Measurements from ENCODE around the gene FNBP1. TPM values are rescaled to one million over a fixed set of nuclear protein-coding genes. Genes with fewer than 3 reads are reported as not detected.

FNBP1 gene
- total RNA-seq, 1 donor from 2014 or later = 12.7 TPM

DNA sequence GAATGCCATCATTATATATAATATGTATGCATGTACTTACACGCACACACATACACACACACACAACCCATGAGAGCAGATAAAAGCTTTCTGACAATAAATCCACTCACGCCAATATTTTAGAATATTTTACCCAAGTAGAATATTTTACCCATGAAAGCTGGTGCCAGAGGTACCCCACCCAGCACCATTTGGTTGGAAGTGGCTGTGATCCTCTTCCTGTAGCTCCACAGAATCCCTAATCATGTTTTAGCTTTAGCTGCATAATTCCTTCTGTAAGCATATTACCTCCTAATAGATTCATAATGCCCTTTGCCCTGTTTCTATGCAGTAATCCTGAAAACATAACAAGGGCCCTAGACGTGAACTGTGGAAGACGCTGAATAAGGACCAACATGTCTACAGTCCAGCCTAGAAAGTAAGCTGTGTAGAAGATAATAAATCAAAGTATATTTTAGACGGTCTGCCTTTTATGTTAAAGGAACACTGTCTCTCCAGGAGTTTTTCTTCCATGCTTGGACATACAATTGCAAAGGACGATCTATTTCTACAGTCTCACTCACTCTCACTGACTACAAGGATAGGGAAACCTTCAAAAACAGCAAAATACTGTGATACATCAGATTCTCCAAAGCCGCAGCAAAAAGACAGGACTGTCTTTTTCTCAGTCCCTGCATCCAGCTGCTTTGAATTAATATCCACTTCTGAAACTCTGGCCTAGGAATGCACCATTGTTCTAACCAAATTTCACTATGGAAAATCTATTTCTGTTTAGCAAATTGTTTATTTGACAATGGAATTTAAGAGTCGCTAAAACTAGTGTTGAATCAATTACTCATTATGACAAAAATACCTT, 109.6 kb downstream of the FNBP1 start:
- ATAC-seq = no peak
- DNase-seq (ENCODE audit: low spot score) = no peak

DNA sequence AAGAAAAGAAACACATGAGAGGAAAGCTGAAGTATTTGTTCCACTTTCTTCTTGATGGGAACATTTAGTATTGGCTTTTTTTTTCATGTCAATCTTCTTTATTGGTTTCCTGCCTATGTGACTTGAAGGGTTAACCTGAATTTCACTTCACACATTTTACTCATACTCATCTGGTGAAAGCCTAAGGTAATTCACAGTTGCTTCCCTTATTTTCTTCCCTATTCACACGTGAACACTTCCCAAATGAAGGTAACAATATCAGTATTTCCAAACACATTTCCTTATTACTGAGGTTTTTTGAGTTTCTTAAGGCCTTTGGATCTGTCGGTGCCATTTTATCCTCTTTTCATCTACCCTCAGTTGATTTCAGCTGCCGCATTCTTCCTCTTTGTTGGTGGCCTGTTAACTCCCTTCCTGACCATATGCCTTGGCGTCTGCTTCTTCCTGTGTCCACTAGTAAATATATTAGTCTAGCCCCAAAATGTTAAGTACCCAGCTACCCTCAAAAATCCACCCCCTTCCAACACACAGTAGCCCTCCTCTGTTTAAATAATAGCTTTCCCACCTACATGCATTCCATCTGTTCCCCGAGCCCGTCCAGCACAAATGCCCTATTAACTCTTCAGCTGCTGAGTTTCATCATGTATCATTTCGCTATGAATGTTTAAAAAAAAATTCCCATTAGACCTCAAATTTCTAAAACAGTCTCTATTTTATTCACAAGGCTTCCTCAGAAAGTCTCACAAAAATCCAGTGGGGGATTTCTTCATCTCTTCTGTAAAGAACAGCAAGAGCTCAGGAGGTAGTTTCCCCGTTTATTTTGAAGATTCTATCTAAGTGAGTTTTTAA, 110.5 kb downstream of the FNBP1 start:
- ATAC-seq (no peak), DNase-seq (ENCODE audit: low spot score) (no peak)

GRCh38 chr9:129930743-129931142, 112.2 kb downstream of the FNBP1 start:
- ATAC-seq (no peak), DNase-seq (ENCODE audit: low spot score) (no peak)

GRCh38 chr9:129929496-129930125, 113.4 kb downstream of the FNBP1 start:
- ATAC-seq = no peak

GRCh38 chr9:129923589-129923988, 119.4 kb downstream of the FNBP1 start:
- ATAC-seq = no peak
- no peak for DNase-seq (ENCODE audit: low spot score)

More at GRCh38 chr9:129929496-129930125, 113.4 kb downstream of the FNBP1 start:
- no peak for DNase-seq (ENCODE audit: low spot score)

GRCh38 chr9:129921905-129922304, 121.1 kb downstream of the FNBP1 start:
- no peak for DNase-seq (ENCODE audit: low spot score)
- no peak for ATAC-seq

- ATAC-seq (no peak), DNase-seq (ENCODE audit: low spot score) (no peak)
Measured at GRCh38 chr9:129919841-129920240, 123.1 kb downstream of the FNBP1 start.

- DNase-seq (ENCODE audit: low spot score) = no peak
- ATAC-seq = no peak
Measured at GRCh38 chr9:129919277-129919676, 123.7 kb downstream of the FNBP1 start.

DNA sequence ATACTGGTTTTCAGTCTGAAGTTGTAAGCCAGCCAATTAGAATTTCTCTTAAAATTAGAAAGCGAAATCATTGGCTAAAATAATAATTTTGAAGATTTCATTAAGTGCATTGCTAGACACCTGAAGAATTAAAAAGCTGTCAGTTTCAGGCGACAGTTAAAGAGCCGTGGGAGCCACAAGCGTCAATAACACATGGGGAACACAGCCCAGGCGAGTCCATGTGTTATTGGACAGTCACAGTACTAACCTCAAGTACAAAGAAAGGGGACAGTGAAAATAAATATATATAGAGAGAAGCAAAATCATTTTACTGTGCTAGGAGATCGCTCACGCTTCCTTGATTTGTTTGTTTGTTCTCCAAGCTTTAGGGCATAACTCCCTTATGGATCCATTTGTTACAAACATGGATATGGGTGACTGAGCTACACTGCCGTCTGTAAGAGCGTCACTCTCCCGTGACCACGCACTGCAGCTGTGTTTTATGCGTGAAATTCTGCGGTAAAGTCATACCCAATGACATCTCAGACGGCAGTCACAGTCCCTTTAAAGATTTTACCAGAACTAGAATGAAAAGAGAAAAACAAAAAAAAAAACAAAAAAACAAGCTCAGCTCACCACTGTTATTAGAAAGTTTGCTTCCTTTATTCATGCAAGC, 124.6 kb downstream of the FNBP1 start:
- DNase-seq (ENCODE audit: low spot score) (no peak), ATAC-seq (no peak)

DNA sequence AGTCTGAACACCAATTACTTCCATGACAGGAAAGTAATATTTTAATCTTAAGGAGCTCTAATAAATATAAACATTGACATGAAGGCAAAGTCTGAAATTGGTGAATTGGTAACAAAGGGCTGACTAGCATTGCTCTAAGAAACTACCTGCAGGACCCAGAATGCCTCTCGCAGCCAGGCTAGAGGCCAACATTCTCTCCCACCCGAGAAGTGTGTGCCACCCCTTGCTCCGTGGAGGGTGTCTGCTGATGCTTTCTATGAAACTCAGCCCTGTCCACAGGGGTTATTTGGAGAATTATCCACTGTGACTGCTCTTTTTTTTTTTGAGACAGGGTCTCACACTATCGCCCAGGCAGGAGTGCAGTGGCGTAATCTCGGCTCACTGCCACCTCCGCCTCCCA, 126.3 kb downstream of the FNBP1 start:
- no peak for DNase-seq (ENCODE audit: low spot score)
- no peak for ATAC-seq

GRCh38 chr9:129914051-129914450, 128.9 kb downstream of the FNBP1 start:
- DNase-seq (ENCODE audit: low spot score) (no peak), ATAC-seq (no peak)

- DNase-seq (ENCODE audit: low spot score) (no peak), ATAC-seq (peak; percentile 13)
Measured at GRCh38 chr9:129910628-129911567, 132.1 kb downstream of the FNBP1 start.

DNA sequence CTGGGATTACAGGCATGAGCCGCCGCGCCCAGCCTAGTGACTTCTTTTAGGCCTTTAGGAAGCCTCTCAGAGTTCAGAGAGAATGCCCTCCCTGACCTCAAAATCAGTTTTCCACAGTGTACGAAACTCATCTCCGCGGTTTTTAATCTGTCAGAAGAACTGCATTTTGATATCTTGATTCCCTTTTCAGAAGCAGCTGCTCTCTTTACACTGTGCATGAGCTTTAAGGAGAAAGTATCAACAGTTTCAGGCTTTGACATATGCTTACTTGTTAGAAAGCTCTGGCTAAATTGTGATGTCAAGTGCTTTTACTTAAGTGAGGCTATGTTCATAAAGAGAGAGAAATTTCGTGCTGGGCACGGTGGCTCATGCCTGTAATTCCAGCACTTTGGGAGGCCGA, 133.1 kb downstream of the FNBP1 start:
- ATAC-seq = no peak
- DNase-seq (ENCODE audit: low spot score) = no peak

GRCh38 chr9:129908906-129909305, 134.1 kb downstream of the FNBP1 start:
- no peak for ATAC-seq

GRCh38 chr9:129907201-129907600, 135.8 kb downstream of the FNBP1 start:
- no peak for DNase-seq (ENCODE audit: low spot score)
- ATAC-seq = no peak

More at GRCh38 chr9:129908906-129909305, 134.1 kb downstream of the FNBP1 start:
- DNase-seq (ENCODE audit: low spot score) = no peak

GRCh38 chr9:129906298-129906697, 136.7 kb downstream of the FNBP1 start:
- ATAC-seq (no peak), DNase-seq (ENCODE audit: low spot score) (no peak)

- DNase-seq (ENCODE audit: low spot score) (no peak), ATAC-seq (no peak)
Measured at GRCh38 chr9:129904734-129905133, 138.3 kb downstream of the FNBP1 start.

DNA sequence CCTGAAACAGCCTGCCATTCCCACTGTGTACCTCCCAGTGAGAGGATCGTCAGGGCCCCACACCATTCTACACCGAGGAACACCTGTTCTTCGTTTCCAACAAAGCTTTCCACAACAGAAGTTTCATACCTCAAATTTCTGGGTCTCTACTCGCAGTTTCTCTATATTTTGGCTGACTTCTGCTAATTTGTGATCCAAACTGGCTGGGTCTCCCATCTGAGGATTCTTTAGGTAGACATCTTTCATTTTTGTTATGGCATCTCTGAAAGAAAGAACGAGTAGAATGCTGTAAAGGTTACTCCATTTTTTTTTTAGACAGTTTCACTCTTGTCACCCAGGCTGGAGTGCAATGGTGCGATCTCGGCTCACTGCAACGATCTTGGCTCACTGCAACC, 140.3 kb downstream of the FNBP1 start:
- DNase-seq (ENCODE audit: low spot score) = no peak
- ATAC-seq = no peak

DNA sequence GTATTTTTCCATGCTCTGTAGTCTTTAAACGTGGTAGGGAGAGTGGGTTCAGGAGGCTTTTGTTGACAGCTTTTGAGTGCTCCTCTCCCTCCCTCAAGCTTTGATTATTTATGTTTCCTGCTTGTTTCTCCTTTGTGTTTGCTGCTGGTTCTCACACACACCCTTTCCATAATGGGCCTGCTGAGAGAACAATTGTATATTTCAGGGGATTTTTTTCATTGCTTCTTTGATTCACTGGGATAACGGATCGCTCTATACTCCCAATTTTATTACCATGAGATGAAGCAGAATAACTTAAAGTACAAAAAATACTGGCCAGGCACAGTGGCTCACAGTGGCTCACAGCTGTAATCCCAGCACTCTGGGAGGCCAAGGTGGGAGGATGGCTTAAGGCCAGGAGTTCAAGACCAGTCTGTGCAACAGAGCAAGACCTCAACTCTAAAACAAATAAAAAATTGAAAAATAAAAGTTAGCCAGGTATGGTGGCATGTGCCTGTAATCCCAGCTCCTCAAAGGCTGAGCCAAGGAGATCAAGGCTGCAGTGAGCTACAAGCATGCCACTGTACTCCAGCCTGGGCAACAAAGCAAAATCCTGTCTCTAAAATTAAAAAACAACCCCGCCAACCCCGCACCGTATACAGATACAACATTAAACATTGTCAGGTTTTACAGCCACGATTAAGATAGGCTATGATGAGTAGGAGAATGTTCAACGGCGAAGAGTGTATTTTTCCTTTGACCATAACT, 140.8 kb downstream of the FNBP1 start:
- ATAC-seq = no peak
- no peak for DNase-seq (ENCODE audit: low spot score)
